HepG2 (cell line): ENCODE data around the gene VPS18. TPM values are rescaled to one million over a fixed set of nuclear protein-coding genes. Genes with fewer than 3 reads are reported as not detected.
A peak's percentile ranks its signal among the peaks of the same experiment; 100 is the strongest.

Experiments used
- BRD4 ChIP-seq: sonication (generic); formaldehyde crosslinking; IDR thresholded peaks from 2 replicates; pipeline ENCODE4 v1.4.0; 2020; ENCODE audit warnings: missing genetic modification reagents
- CENPBD1 ChIP-seq: sonication (generic); formaldehyde crosslinking; IDR thresholded peaks from 2 replicates; pipeline ENCODE4 v1.8.0; 2022; ENCODE audit warnings: missing genetic modification reagents, low read depth, mild to moderate bottlenecking, borderline replicate concordance
- ERF ChIP-seq: IDR thresholded peaks from 2 replicates; pipeline ENCODE4 v1.6.1; 2018; ENCODE audit warnings: missing biosample characterization, missing genetic modification reagents
- FUBP1 ChIP-seq: sonication (generic); formaldehyde crosslinking; IDR thresholded peaks from 2 replicates; pipeline ENCODE4 v1.5.1; 2020; ENCODE audit warnings: missing genetic modification reagents, mild to moderate bottlenecking, borderline replicate concordance
- JARID2 ChIP-seq: sonication (generic); formaldehyde crosslinking; IDR thresholded peaks from 2 replicates; pipeline ENCODE4 v1.8.1; 2023; ENCODE audit warnings: missing genetic modification reagents, inconsistent platforms; ENCODE audit not compliant: insufficient replicate concordance
- MAFG ChIP-seq: sonication (generic); formaldehyde crosslinking; IDR thresholded peaks from 2 replicates; pipeline ENCODE4 v1.5.1; 2020; ENCODE audit warnings: mild to moderate bottlenecking, missing genetic modification reagents
- MTA1 ChIP-seq: sonication (generic); formaldehyde crosslinking; IDR thresholded peaks from 2 replicates; pipeline ENCODE4 v1.4.0; 2020; ENCODE audit warnings: missing genetic modification reagents, mild to moderate bottlenecking, borderline replicate concordance
- PPARG ChIP-seq: conservative IDR thresholded peaks from 2 replicates; pipeline ENCODE4 v1.6.1; 2016; ENCODE audit warnings: missing biosample characterization, missing genetic modification reagents
- PTBP1 ChIP-seq: fragments of 200-400 bp; formaldehyde crosslinking; IDR thresholded peaks from 2 replicates; pipeline ENCODE4 v1.6.1; 2018; ENCODE audit warnings: low read length, low read depth; ENCODE audit not compliant: poor library complexity, severe bottlenecking
- SAFB2 ChIP-seq: sonication (generic); formaldehyde crosslinking; IDR thresholded peaks from 2 replicates; pipeline ENCODE4 v1.5.1; 2020; ENCODE audit warnings: missing genetic modification reagents, low read depth, mild to moderate bottlenecking, borderline replicate concordance
- SNAPC5 ChIP-seq: sonication (generic); formaldehyde crosslinking; IDR thresholded peaks from 2 replicates; pipeline ENCODE4 v1.8.1; 2023; ENCODE audit warnings: mild to moderate bottlenecking, missing genetic modification reagents, borderline replicate concordance
- SP4 ChIP-seq: sonication (generic); formaldehyde crosslinking; IDR thresholded peaks from 2 replicates; pipeline ENCODE4 v1.8.1; 2023; ENCODE audit warnings: mild to moderate bottlenecking, missing genetic modification reagents
- ZBTB1 ChIP-seq: sonication (generic); formaldehyde crosslinking; IDR thresholded peaks from 2 replicates; pipeline ENCODE4 v1.4.0; 2020; ENCODE audit warnings: missing genetic modification reagents, borderline replicate concordance
- ZFP82 ChIP-seq: sonication (generic); formaldehyde crosslinking; IDR thresholded peaks from 2 replicates; pipeline ENCODE4 v1.5.1; 2020; ENCODE audit warnings: mild to moderate bottlenecking, missing genetic modification reagents, borderline replicate concordance
- ZNF234 ChIP-seq: sonication (generic); formaldehyde crosslinking; conservative IDR thresholded peaks from 2 replicates; pipeline ENCODE4 v1.5.1; 2020; ENCODE audit warnings: mild to moderate bottlenecking, missing genetic modification reagents
- ZNF251 ChIP-seq: sonication (generic); formaldehyde crosslinking; IDR thresholded peaks from 2 replicates; pipeline ENCODE4 v1.9.0; 2021; ENCODE audit warnings: mild to moderate bottlenecking, missing genetic modification reagents
- ZNF292 ChIP-seq: sonication (generic); formaldehyde crosslinking; IDR thresholded peaks from 2 replicates; pipeline ENCODE4 v1.8.1; 2022; ENCODE audit warnings: mild to moderate bottlenecking, low read depth, missing genetic modification reagents, borderline replicate concordance
- ZNF367 ChIP-seq: sonication (generic); formaldehyde crosslinking; IDR thresholded peaks from 2 replicates; pipeline ENCODE4 v1.4.0; 2020; ENCODE audit warnings: missing genetic modification reagents, borderline replicate concordance
- ZNF451 ChIP-seq: sonication (generic); formaldehyde crosslinking; IDR thresholded peaks from 2 replicates; pipeline ENCODE4 v1.5.0; 2020; ENCODE audit warnings: mild to moderate bottlenecking, missing genetic modification reagents
- ZNF562 ChIP-seq: sonication (generic); formaldehyde crosslinking; IDR thresholded peaks from 2 replicates; pipeline ENCODE4 v1.8.0; 2022; ENCODE audit warnings: missing genetic modification reagents, borderline replicate concordance
- ZNF598 ChIP-seq: sonication (generic); formaldehyde crosslinking; IDR thresholded peaks from 2 replicates; pipeline ENCODE4 v1.5.1; 2020; ENCODE audit warnings: mild to moderate bottlenecking, missing genetic modification reagents, borderline replicate concordance
- ZNF678 ChIP-seq: sonication (generic); formaldehyde crosslinking; IDR thresholded peaks from 2 replicates; pipeline ENCODE4 v1.4.0; 2020; ENCODE audit warnings: mild to moderate bottlenecking, missing genetic modification reagents
- ZNF780A ChIP-seq: sonication (generic); formaldehyde crosslinking; IDR thresholded peaks from 2 replicates; pipeline ENCODE4 v1.8.0; 2022; ENCODE audit warnings: mild to moderate bottlenecking, missing genetic modification reagents, moderate library complexity
- ZNF83 ChIP-seq: sonication (generic); formaldehyde crosslinking; IDR thresholded peaks from 2 replicates; pipeline ENCODE4 v1.4.0; 2020; ENCODE audit warnings: missing genetic modification reagents, mild to moderate bottlenecking, borderline replicate concordance
- ZSCAN25 ChIP-seq: sonication (generic); formaldehyde crosslinking; IDR thresholded peaks from 2 replicates; pipeline ENCODE4 v1.8.0; 2022; ENCODE audit warnings: mild to moderate bottlenecking, missing genetic modification reagents
- ZSCAN31 ChIP-seq: sonication (generic); formaldehyde crosslinking; IDR thresholded peaks from 2 replicates; pipeline ENCODE4 v1.5.0; 2020; ENCODE audit warnings: low read depth, mild to moderate bottlenecking, missing genetic modification reagents
- polyA plus RNA-seq, 8 experiments: library from polyadenylated mRNA; depleted of rRNA in 3 of 8; stranded (reverse) in 7 of 8; unstranded in 1 of 8; fragments of >200 nt; fragmentation: Illumina TruSeq in 4 of 8; extraction: Trizol in 4 of 8; gene quantifications; 2 replicates each; pipeline versions ENCODE4 v1.2.1 to v1.2.3, GENCODE V29; 2011 to 2016; ENCODE audit warnings: low read depth in 4 of 8, missing spikeins in 1 of 8, mixed read lengths in 1 of 8; ENCODE audit not compliant: insufficient read depth in 1 of 8
- total RNA-seq, 5 experiments: library from RNA; depleted of rRNA; stranded (reverse); fragments of >200 nt; fragmentation: Illumina TruSeq; extraction: Trizol; gene quantifications; 2 replicates each; pipeline ENCODE4 v1.2.3, GENCODE V29; 2016; ENCODE audit warnings: low read depth in 1 of 5
- TF ChIP-seq, protein P1 (sequence below): IDR thresholded peaks from 2 replicates; pipeline ENCODE4 v1.6.1; 2018; ENCODE audit warnings: missing genetic modification reagents, mild to moderate bottlenecking, missing compliant biosample characterization

VPS18 gene
- total and polyA plus RNA-seq, 2 of the 13 experiments (the other 11 are each of a cell fraction or from before 2014, with no cell fraction given): 5.8 to 17.0 TPM

DNA sequence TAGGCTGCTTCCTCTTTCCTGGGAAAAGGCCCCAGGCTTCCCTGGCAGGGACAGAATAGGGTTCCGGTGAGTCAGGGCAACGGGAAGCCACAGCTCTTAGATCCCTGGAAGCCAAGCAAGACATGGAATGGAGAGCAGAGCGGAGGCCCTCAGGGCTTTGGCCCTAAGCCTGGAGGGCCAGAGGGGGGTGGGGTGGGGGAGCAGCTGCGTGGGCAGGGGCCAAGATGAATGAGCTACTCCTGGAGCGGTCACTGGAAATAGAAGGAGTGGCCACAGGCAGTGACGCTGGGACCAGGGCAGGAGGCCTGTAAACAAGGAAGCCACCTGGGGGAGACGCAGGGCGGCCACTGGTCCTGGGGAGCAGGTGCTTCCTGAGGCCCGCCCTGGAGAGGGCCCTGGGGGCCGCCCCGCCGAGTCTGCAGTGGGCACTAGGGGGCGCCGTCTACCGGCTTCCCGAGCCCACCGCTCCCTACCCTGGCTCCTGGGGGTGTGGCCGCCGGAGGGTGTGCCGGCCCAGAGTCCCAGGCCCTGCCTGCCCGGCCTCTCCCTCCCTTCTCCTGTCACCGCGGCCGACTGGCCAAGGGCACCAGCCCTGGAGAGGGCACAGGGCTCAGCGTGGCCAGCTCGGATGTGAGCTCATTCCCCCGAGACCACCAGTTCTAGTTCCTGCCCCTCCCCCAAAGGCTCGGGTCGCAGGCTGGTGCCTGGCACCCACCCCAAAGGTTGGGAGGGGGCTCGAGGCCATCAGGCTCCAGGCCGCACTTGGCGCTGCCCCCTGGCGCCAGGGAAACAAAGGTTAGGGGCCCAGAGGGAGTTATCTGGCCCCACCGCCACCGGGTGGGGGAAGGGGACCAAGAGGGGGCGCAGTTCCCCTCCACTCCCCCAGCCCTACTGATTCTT lies 12.1 kb downstream of the VPS18 start (continued):
- TF ChIP-seq, protein P1, sequence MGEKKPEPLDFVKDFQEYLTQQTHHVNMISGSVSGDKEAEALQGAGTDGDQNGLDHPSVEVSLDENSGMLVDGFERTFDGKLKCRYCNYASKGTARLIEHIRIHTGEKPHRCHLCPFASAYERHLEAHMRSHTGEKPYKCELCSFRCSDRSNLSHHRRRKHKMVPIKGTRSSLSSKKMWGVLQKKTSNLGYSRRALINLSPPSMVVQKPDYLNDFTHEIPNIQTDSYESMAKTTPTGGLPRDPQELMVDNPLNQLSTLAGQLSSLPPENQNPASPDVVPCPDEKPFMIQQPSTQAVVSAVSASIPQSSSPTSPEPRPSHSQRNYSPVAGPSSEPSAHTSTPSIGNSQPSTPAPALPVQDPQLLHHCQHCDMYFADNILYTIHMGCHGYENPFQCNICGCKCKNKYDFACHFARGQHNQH (CRISPR knock-in tag): peak; percentile 21; the same call in 1 of the 2 replicates
- TF ChIP-seq ZSCAN25 (CRISPR knock-in tag) (peak; percentile 23; the same call in 1 of the 2 replicates), ZNF780A (CRISPR knock-in tag) (no peak), ZBTB1 (CRISPR knock-in tag) (no peak), ZNF678 (CRISPR knock-in tag) (no peak), ZNF562 (no peak), ZNF598 (peak; percentile 63; the same call in 1 of the 2 replicates), SP4 (CRISPR knock-in tag) (peak; percentile 63; the same call in 1 of the 2 replicates), SAFB2 (no peak), ZNF292 (no peak), ERF (CRISPR knock-in tag) (peak; percentile 59; the same call in 1 of the 2 replicates), ZNF234 (CRISPR knock-in tag) (no peak), BRD4 (CRISPR knock-in tag) (no peak; the same call in 1 of the 2 replicates), ZNF251 (no peak), ZNF367 (CRISPR knock-in tag) (no peak), SNAPC5 (no peak), JARID2 (CRISPR knock-in tag) (no peak), FUBP1 (no peak), ZSCAN31 (CRISPR knock-in tag) (no peak), CENPBD1 (CRISPR knock-in tag) (no peak), ZFP82 (CRISPR knock-in tag) (no peak), MTA1 (CRISPR knock-in tag) (peak; percentile 25; the same call in 1 of the 2 replicates), ZNF83 (CRISPR knock-in tag) (no peak), PPARG (no peak), MAFG (CRISPR knock-in tag) (no peak), ZNF451 (no peak; the same call in 1 of the 2 replicates), PTBP1 (no peak)
